ENCODE results near the gene SNX21. TPM values are rescaled to one million over a fixed set of nuclear protein-coding genes. Genes with fewer than 3 reads are reported as not detected.

SNX21 gene
- total RNA-seq, 1 donor from 2014 or later: 21.0 TPM

DNA sequence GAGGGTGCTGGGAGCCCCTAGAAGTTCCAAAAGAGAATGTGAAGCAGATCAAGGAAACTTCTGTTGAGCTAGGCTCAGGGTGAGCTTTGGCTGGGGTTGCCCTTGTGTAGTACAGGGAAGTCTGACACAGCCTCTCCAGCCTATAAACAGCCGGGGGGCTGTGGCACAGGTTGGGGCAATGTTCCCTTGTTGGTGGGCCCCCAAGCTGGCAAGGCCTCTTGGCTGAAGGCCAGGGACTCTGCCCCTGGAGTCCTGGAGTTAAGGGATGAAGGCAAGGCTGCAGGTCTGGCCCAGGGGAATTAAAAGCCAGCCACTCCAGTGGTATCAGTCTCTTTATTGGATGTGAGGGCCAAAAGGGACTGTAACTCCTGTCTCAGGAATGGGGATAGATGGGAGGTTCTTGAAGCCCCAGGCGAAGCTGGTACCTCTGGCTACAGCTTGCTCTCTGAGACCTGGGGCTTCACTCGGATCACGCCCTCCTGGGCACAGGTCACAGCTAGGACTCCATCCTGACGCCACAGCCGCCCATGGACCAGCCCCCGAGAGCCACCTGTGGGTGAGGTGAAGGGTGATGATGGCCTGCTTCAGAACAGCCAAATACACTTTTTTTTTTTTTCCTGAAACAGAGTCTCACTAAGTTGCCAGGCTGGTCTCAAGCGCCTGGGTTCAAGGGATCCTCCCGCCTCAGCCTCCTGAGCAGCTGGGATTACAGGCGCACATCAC lies 8.0 kb downstream of the SNX21 start:
- H3K36me3 Mint-ChIP-seq: peaks cover 20% of the 10 kb centered on the region
- H3K27ac Mint-ChIP-seq: no peak overlapping the region
- no peak for DNase-seq (ENCODE audit: low spot score in 2 of 2, unreplicated experiment in 2 of 2)
- H3K9me3 Mint-ChIP-seq: no peaks in the 10 kb centered on the region
- no peak overlapping the region for H3K4me3 Mint-ChIP-seq
- H3K27me3 Mint-ChIP-seq (ENCODE audit: low read depth): no peaks in the 10 kb centered on the region
- H3K4me1 Mint-ChIP-seq: peaks cover 6% of the 10 kb centered on the region
- TF ChIP-seq, protein P1, sequence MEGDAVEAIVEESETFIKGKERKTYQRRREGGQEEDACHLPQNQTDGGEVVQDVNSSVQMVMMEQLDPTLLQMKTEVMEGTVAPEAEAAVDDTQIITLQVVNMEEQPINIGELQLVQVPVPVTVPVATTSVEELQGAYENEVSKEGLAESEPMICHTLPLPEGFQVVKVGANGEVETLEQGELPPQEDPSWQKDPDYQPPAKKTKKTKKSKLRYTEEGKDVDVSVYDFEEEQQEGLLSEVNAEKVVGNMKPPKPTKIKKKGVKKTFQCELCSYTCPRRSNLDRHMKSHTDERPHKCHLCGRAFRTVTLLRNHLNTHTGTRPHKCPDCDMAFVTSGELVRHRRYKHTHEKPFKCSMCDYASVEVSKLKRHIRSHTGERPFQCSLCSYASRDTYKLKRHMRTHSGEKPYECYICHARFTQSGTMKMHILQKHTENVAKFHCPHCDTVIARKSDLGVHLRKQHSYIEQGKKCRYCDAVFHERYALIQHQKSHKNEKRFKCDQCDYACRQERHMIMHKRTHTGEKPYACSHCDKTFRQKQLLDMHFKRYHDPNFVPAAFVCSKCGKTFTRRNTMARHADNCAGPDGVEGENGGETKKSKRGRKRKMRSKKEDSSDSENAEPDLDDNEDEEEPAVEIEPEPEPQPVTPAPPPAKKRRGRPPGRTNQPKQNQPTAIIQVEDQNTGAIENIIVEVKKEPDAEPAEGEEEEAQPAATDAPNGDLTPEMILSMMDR (IDR thresholded peaks at IDR 0.05; ENCODE audit: unreplicated experiment): no peak

DNA sequence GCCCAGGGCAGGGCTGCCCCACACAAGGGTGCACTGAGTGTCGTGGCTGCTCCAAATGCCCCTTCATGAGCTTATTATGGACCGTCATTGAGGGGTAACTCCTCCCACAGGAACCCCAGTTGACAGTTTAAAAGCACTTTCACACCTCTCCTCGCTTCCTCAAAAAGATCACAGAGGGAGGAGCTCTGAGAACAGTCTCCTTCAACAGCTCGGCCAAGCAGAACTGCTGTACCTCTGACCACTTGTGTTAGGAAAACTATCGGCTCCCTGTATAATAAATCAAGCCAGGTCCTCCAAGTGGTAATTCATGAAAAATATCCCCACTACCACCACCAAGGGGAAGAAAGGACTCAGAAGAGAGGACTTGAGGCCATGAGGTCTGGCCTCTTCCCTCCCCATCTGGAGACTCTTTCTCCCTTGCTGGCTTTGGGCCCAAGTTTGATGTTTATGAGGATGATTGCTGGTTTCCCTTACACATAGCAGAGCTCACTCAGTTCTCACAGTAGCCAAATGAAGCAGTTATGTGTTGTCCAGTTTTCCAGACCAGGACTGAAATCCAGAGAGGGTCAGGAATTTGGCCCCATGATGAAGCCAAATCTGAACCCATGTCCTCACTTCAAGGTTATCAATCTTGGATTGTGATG lies 8.7 kb downstream of the SNX21 start:
- H3K9me3 Mint-ChIP-seq: no peaks in the 10 kb centered on the region
- H3K4me3 Mint-ChIP-seq: no peak overlapping the region
- H3K27ac Mint-ChIP-seq: no peak overlapping the region
- DNase-seq (ENCODE audit: low spot score in 2 of 2, unreplicated experiment in 2 of 2): no peak
- peaks cover 20% of the 10 kb centered on the region for H3K36me3 Mint-ChIP-seq
- no peaks in the 10 kb centered on the region for H3K27me3 Mint-ChIP-seq (ENCODE audit: low read depth)
- peaks cover 3% of the 10 kb centered on the region for H3K4me1 Mint-ChIP-seq
- TF ChIP-seq, protein P1 (IDR thresholded peaks at IDR 0.05; ENCODE audit: unreplicated experiment): no peak

GRCh38 chr20:45843506-45843905 lies 9.9 kb downstream of the SNX21 start:
- H3K27me3 Mint-ChIP-seq (ENCODE audit: low read depth): no peaks in the 10 kb centered on the region
- no peak overlapping the region for H3K27ac Mint-ChIP-seq
- TF ChIP-seq, protein P1 (IDR thresholded peaks at IDR 0.05; ENCODE audit: unreplicated experiment): no peak
- peaks cover 3% of the 10 kb centered on the region for H3K4me1 Mint-ChIP-seq
- H3K9me3 Mint-ChIP-seq: no peaks in the 10 kb centered on the region
- H3K4me3 Mint-ChIP-seq: no peak overlapping the region
- no peak for DNase-seq (ENCODE audit: low spot score in 2 of 2, unreplicated experiment in 2 of 2)
- H3K36me3 Mint-ChIP-seq: peaks cover 20% of the 10 kb centered on the region

GRCh38 chr20:45845452-45845851 lies 11.9 kb downstream of the SNX21 start:
- H3K27ac Mint-ChIP-seq: no peak overlapping the region
- peaks cover 3% of the 10 kb centered on the region for H3K4me1 Mint-ChIP-seq
- TF ChIP-seq, protein P1 (IDR thresholded peaks at IDR 0.05; ENCODE audit: unreplicated experiment): no peak
- H3K9me3 Mint-ChIP-seq: no peaks in the 10 kb centered on the region
- peaks cover 24% of the 10 kb centered on the region for H3K36me3 Mint-ChIP-seq
- no peaks in the 10 kb centered on the region for H3K27me3 Mint-ChIP-seq (ENCODE audit: low read depth)
- no peak for DNase-seq (ENCODE audit: low spot score in 2 of 2, unreplicated experiment in 2 of 2)
- no peak overlapping the region for H3K4me3 Mint-ChIP-seq

GRCh38 chr20:45848421-45848820 lies 14.8 kb downstream of the SNX21 start:
- Mint-ChIP-seq H3K4me3 (no peak overlapping the region), H3K27ac (no peak overlapping the region), H3K9me3 (no peaks in the 10 kb centered on the region), H3K36me3 (peaks cover 20% of the 10 kb centered on the region), H3K27me3 (ENCODE audit: low read depth) (no peaks in the 10 kb centered on the region), H3K4me1 (no peaks in the 10 kb centered on the region)
- TF ChIP-seq, protein P1 (IDR thresholded peaks at IDR 0.05; ENCODE audit: unreplicated experiment): no peak
- no peak for DNase-seq (ENCODE audit: low spot score in 2 of 2, unreplicated experiment in 2 of 2)
